ENCODE measurements around the gene ZNF593OS. TPM values are rescaled to one million over a fixed set of nuclear protein-coding genes. Genes with fewer than 3 reads are reported as not detected.

ZNF593OS gene
- not detected in 2 replicates for total RNA-seq (2014; rRNA removed; shearing (Covaris generic))

GRCh38 chr1:26171084-26172072, at the start of gene ZNF593OS:
Gene ZNF593OS, minus strand, starts transcription at chr1:26171832. Its CDS starts 171 bp downstream, at chr1:26171661.
- no peak for DNase-seq (ENCODE audit: low read depth)

GRCh38 chr1:26221094-26221493, 49.5 kb upstream of the ZNF593OS start:
- DNase-seq (ENCODE audit: low read depth): no peak

- DNase-seq (ENCODE audit: low read depth): no peak
These were observed 48.7 kb upstream of the ZNF593OS start for GRCh38 chr1:26220199-26220912.

- DNase-seq (ENCODE audit: low read depth): no peak
These were observed 47.4 kb upstream of the ZNF593OS start for GRCh38 chr1:26218906-26219494.

GRCh38 chr1:26215246-26215645, 43.6 kb upstream of the ZNF593OS start:
- no peak for DNase-seq (ENCODE audit: low read depth)

- DNase-seq (ENCODE audit: low read depth): no peak
These were observed 41.8 kb upstream of the ZNF593OS start for GRCh38 chr1:26213335-26213905.

GRCh38 chr1:26212726-26213125, 41.1 kb upstream of the ZNF593OS start:
- no peak for DNase-seq (ENCODE audit: low read depth)

GRCh38 chr1:26210147-26210870, 38.7 kb upstream of the ZNF593OS start:
- no peak for DNase-seq (ENCODE audit: low read depth)

GRCh38 chr1:26203642-26204318, 32.1 kb upstream of the ZNF593OS start:
- no peak for DNase-seq (ENCODE audit: low read depth)

- DNase-seq (ENCODE audit: low read depth): no peak
These were observed 28.8 kb upstream of the ZNF593OS start for GRCh38 chr1:26200413-26200812.

GRCh38 chr1:26197813-26198212, 26.2 kb upstream of the ZNF593OS start:
- no peak for DNase-seq (ENCODE audit: low read depth)

- DNase-seq (ENCODE audit: low read depth): no peak
These were observed 25.7 kb upstream of the ZNF593OS start for GRCh38 chr1:26197301-26197700.

- no peak for DNase-seq (ENCODE audit: low read depth)
These were observed 24.2 kb upstream of the ZNF593OS start for GRCh38 chr1:26195805-26196204.

GRCh38 chr1:26191739-26192138, 20.1 kb upstream of the ZNF593OS start:
- no peak for DNase-seq (ENCODE audit: low read depth)

- peak; percentile 40 for DNase-seq (ENCODE audit: low read depth)
These were observed 18.8 kb upstream of the ZNF593OS start, which contains the start of gene CATSPER4 for GRCh38 chr1:26190373-26190987. Gene CATSPER4, plus strand, starts transcription at chr1:26190602. Its CDS starts 26 bp downstream, at chr1:26190628.

GRCh38 chr1:26189751-26190275, 18.2 kb upstream of the ZNF593OS start:
- DNase-seq (ENCODE audit: low read depth): no peak

GRCh38 chr1:26189331-26189730, 17.7 kb upstream of the ZNF593OS start:
- DNase-seq (ENCODE audit: low read depth): no peak

GRCh38 chr1:26188477-26188876, 16.8 kb upstream of the ZNF593OS start:
- DNase-seq (ENCODE audit: low read depth): no peak

GRCh38 chr1:26187882-26188281, 16.2 kb upstream of the ZNF593OS start:
- no peak for DNase-seq (ENCODE audit: low read depth)

GRCh38 chr1:26184883-26185282, 13.3 kb upstream of the ZNF593OS start:
- DNase-seq (ENCODE audit: low read depth): no peak

All from RPMI7951 (cell line).